ENCODE data around the gene HDAC2.

GRCh38 chr6:114000069-114000468 is 29.1 kb upstream of the HDAC2 start:
- TF ChIP-seq ZNF219 (CRISPR knock-in tag; IDR thresholded peaks at IDR 0.05; ENCODE audit: borderline replicate concordance) (no peak), MAX (CRISPR knock-in tag; IDR thresholded peaks at IDR 0.05) (no peak), MYBL2 (CRISPR knock-in tag; IDR thresholded peaks at IDR 0.05) (no peak), E2F5 (CRISPR knock-in tag; IDR thresholded peaks at IDR 0.05) (no peak), NFATC4 (CRISPR knock-in tag; IDR thresholded peaks at IDR 0.05) (no peak), CREB1 (CRISPR knock-in tag; IDR thresholded peaks at IDR 0.05) (no peak)

Measured in WTC11 (cell line).